Colonic mucosa (tissue), 4 donors: ENCODE data around the gene ARSB. TPM values are rescaled to one million over a fixed set of nuclear protein-coding genes. Genes with fewer than 3 reads are reported as not detected.

Source experiments
- DNase-seq: peaks from one replicate; pipeline ENCODE4 v3.0.0-alpha.2; 2020
- H3K27ac ChIP-seq: fragments of 200-600 bp; one replicate; pipeline ENCODE4 v1.8.0; 2021
- H3K27me3 ChIP-seq: fragments of 200-600 bp; one replicate; pipeline ENCODE4 v1.8.0; 2021
- H3K36me3 ChIP-seq: fragments of 200-600 bp; one replicate; pipeline ENCODE4 v1.8.0; 2021
- H3K4me1 ChIP-seq: fragments of 200-600 bp; one replicate; pipeline ENCODE4 v1.8.0; 2021; ENCODE audit warnings: mild to moderate bottlenecking
- H3K4me3 ChIP-seq: fragments of 200-600 bp; one replicate; pipeline ENCODE4 v1.8.0; 2021
- H3K9ac ChIP-seq, 2 donors: one replicate each; pipeline ENCODE4 v1.7.0; 2013; ENCODE audit warnings: control low read depth in 2 of 2, low read depth in 2 of 2, low read length in 2 of 2
- H3K9me3 ChIP-seq: fragments of 200-600 bp; one replicate; pipeline ENCODE4 v1.8.0; 2021
- CTCF ChIP-seq: fragments of 200-600 bp; IDR thresholded peaks from one replicate; pipeline ENCODE4 v1.8.0; 2022; ENCODE audit warnings: antibody characterized with exemption, mild to moderate bottlenecking
- intact Hi-C: fragments of 100-400 bp; cut with DNase I; formaldehyde crosslinking; loops from one replicate; pipeline ENCODE4 v1.14.1; 2022
- total RNA-seq, 2 donors: library from RNA; stranded (reverse); fragmentation: NEBNext Ultra II Directional in 1 of 2; extraction: Animal tissue kit (Norgen Biotek cat#: 25700) in 1 of 2; gene quantifications; one replicate each; pipeline ENCODE4 v1.2.1, GENCODE V29; 2021
- donor health status: healthy.
- donor health status: DM: no; HTN: no; CAD: no.
- donor health status: DM: no; HTN: no; CAD: no.

Gene ARSB
- total RNA-seq, 2 donors from 2014 or later: 10.1 to 11.4 TPM

DNA sequence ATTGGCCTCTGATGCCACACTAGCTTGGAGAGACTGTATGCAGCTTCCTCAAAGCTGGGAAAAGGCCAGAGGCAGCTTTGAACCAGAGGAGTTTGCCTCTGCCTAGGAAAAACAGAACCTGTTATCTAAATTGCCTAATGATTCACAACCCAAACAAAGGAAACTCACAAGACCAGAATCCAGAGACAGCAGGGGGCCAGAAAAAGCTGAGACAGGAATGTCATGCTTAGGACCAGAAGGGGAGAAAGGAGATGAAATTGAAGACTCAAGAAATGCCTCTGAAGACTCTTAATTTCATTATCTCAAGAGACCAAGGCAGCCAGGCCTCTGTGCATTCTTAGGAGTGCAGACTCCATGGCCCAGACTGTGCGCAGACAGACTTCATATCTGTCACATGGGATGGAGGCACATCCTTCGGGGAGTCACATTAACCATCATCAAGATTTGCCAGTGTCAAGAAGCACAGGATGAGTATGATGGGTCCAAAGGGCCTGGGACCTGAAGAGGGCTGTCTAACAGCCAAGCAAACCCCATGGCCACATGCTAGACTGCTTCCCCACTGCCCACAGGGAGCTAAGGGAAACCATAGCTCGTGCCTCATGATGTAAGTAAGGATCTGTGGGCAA lies 57.3 kb downstream of the ARSB start:
- H3K36me3 ChIP-seq: no peaks in the 10 kb centered on the region
- intact Hi-C loops: no loop called here
- TF ChIP-seq CTCF: no peak
- no peaks in the 10 kb centered on the region for H3K9me3 ChIP-seq
- no peak overlapping the region for H3K27ac ChIP-seq
- H3K4me1 ChIP-seq: no peaks in the 10 kb centered on the region
- no peaks in the 10 kb centered on the region for H3K27me3 ChIP-seq
- no peak overlapping the region for H3K9ac ChIP-seq
- no peak for DNase-seq
- no peak overlapping the region for H3K4me3 ChIP-seq

DNA sequence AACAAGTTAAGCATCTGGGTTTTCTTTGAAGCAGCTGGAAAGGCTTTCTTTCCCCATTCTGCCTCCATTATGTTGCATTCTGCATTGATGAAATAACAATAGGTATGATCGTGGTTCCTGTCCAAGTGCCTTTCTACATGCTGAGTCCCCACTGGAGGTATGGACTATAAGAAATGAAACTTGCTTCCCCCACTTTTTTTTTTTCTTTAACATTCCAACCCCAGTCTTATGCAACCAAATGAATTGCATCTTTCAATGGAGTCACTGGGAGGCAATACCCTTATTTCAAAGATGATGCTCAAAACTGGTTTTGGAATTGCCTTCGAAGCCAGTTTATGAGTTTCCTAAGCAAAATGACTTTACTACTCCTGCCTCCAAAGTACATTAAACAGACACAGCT lies 58.9 kb downstream of the ARSB start:
- H3K27me3 ChIP-seq: no peaks in the 10 kb centered on the region
- no peak overlapping the region for H3K27ac ChIP-seq
- H3K36me3 ChIP-seq: no peaks in the 10 kb centered on the region
- no peak overlapping the region for H3K9ac ChIP-seq
- DNase-seq: no peak
- TF ChIP-seq CTCF: no peak
- intact Hi-C loops: no loop called here
- no peaks in the 10 kb centered on the region for H3K9me3 ChIP-seq
- H3K4me3 ChIP-seq: no peak overlapping the region
- H3K4me1 ChIP-seq: no peaks in the 10 kb centered on the region

DNA sequence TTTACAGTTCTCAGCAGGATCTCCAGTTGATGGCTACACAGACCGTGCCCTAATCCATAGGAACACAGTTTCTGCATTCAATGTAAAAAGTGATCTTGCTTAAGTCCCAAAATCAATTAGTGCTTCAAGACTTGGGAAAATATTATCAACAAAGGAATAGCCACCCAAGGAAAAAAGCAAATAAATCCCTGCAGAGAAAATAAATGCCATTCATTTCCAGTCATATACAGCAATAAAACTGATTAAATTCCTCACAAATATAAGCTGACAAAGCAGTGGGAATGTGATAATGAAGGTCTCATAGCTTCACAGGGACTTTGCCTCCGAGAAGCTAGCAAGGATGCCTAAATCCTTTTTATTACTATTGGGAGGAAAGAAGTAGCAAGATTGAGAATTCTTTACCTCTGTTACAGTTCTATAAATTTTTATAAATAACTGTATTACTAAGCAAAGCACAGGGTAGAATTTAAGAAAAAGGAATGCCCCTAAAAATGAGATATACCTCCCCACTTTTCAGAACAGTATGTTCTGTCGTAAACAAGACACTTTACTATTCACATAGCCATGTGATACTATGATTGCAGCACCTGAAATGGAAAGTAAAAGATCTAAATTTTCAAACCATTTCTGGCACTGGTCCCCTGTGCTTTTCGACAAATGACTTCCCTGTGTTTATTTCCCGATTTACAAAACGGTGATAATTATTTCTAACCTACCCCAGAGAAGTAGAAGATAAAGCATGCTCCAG lies 59.8 kb downstream of the ARSB start:
- H3K36me3 ChIP-seq: no peaks in the 10 kb centered on the region
- H3K9me3 ChIP-seq: no peaks in the 10 kb centered on the region
- no peak overlapping the region for H3K27ac ChIP-seq
- TF ChIP-seq CTCF: no peak
- intact Hi-C loops: no loop called here
- H3K9ac ChIP-seq: no peak overlapping the region
- no peaks in the 10 kb centered on the region for H3K4me1 ChIP-seq
- no peaks in the 10 kb centered on the region for H3K27me3 ChIP-seq
- no peak for DNase-seq
- H3K4me3 ChIP-seq: no peak overlapping the region

GRCh38 chr5:78923622-78923970 lies 61.5 kb downstream of the ARSB start:
- no peak for DNase-seq
- H3K36me3 ChIP-seq: no peaks in the 10 kb centered on the region
- no peak for TF ChIP-seq CTCF
- intact Hi-C loops: no loop called here
- H3K9me3 ChIP-seq: no peaks in the 10 kb centered on the region
- no peak overlapping the region for H3K27ac ChIP-seq
- H3K4me1 ChIP-seq: no peaks in the 10 kb centered on the region
- H3K9ac ChIP-seq: no peak overlapping the region
- no peaks in the 10 kb centered on the region for H3K27me3 ChIP-seq
- H3K4me3 ChIP-seq: no peak overlapping the region

- no peak overlapping the region for H3K4me3 ChIP-seq
- no peak for DNase-seq
Observed at GRCh38 chr5:78922879-78923621, 62.1 kb downstream of the ARSB start.

More at GRCh38 chr5:78922879-78923621, 62.1 kb downstream of the ARSB start:
- no peaks in the 10 kb centered on the region for H3K27me3 ChIP-seq
- TF ChIP-seq CTCF: no peak
- no peaks in the 10 kb centered on the region for H3K36me3 ChIP-seq
- H3K9ac ChIP-seq: no peak overlapping the region
- no peaks in the 10 kb centered on the region for H3K4me1 ChIP-seq
- intact Hi-C loops: no loop called here
- H3K27ac ChIP-seq: no peak overlapping the region
- H3K9me3 ChIP-seq: no peaks in the 10 kb centered on the region
